Fibroblast of peridontal ligament (primary cell): ENCODE results near the gene SPDEF.
A peak's percentile ranks its signal among the peaks of the same experiment; 100 is the strongest.

Source experiments
- DNase-seq: peaks from one replicate; pipeline ENCODE4 v3.0.0-alpha.2; 2010; ENCODE audit errors: extremely low read depth

Gene SPDEF

GRCh38 chr6:34514593-34515472, 41.3 kb downstream of the SPDEF start:
- peak; percentile 67 for DNase-seq

DNA sequence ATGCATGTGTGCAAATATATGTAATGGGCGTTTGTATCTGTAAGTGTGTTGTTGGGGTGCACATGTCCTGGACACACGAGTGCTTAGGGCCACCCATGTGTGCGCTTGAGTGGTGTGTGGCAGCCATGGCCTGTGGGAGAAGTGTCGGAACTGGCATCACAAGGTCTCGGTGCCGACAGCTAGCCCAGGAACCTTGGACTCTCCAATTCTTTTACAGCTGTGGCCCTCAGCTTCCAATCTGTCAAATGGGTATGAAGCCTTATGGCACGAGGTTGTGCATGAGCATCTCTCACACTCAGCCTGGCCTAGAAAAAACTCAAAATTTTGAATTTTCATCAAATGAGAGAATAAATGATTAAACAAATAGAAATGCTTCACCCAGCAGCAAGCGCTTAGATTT, 42.0 kb downstream of the SPDEF start:
- no peak for DNase-seq

DNA sequence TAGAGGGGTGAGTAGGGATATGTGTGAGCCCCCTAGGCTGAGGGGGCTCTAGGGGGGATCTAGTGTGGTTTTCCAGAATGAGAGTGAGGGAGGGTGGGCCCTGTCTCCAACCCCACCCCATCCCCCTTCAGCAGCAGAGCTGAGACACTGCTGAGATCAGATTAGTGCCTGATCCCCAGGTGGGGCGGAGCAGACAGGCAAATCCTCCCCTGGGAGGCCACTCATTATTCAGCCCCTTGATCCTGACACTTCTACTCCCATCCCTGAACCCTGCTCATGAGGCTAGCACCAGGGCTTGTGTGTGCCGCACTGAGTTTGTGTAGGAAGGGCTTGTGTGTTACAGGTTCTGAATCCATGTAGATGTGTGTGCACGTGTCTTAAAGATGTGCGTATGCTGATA, 42.5 kb downstream of the SPDEF start:
- DNase-seq = no peak

- DNase-seq = peak; percentile 9
Observed at GRCh38 chr6:34512738-34513115, 43.4 kb downstream of the SPDEF start.

DNA sequence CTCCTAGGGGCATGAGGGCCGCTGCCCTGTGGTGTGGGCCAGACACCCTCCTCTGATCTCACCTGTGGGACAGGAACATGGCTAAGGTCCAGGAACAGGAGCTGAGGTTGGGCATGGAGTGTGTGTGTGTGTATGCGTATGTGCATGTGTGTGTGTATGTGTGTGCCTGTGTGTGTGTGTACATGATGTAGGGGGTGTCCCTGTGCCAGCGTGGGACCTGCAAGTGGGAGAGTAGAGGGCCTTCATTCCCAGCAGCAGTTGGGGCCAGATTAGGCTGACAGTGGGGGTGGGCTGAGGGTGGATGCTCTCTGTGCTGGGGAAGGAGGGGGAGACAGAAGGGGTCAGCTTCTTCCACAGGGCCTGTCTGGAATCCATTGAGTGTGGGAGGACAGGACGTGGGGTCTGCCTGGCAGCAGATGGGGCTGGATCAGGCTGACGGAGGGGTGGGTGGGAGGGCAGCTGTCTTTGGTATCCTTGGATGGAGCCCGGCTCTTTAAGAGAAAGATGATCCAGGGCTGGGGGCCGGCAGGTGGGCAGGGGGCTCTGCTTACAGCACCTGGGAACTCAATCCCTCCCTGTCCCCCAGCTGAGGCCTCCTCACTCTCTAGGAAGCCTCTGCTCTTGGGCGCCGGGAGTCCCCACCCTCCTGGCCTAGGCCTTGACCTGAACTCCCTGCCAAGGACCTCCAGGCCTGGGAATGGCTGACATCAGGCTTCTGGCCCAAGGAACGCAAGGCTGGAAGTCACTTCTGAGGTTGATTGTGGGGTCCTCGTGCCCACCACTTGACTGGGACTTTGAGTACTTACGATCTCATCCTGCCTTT, 44.0 kb downstream of the SPDEF start:
- no peak for DNase-seq

- DNase-seq = no peak
Observed at GRCh38 chr6:34511214-34511914, 44.8 kb downstream of the SPDEF start.

DNA sequence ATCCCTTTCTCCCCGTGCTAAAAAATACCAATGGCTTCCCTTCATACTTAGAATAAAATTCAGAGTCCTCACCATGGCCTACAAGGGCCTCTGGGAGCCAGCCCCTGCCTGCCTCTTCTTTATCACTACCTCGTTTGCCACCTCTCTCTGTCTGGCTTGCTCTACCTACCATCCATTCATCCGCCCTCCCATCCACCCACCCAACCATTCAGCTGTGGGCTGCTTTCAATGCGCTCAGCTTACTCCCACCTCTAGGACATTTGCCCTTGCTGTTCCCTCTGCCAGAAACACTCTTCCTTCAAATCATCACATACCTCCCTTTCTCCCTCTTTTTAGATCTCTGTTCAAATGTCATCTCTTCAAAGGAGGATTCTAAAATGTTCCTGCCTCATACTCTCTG, 45.8 kb downstream of the SPDEF start:
- no peak for DNase-seq

GRCh38 chr6:34509782-34510181, 46.3 kb downstream of the SPDEF start:
- no peak for DNase-seq

DNA sequence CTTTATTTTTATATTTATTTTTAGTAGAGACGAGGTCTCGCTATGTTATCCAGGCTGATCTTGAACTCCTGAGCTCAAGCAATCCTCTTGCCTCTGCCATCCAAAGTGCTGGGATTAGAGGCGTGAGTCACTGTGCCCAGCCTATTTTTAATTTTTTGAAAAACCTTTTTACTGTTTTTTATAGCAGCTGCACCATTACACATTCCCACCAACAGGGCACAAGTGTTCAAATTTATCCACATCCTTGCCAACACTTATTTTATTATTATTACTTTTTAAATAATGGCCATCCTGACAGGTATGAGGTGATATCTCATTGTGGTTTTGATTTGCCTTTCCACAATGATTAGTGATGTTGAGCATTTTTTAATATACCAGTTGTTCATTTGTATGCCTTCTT, 47.7 kb downstream of the SPDEF start:
- DNase-seq = no peak

GRCh38 chr6:34506718-34507117, 49.4 kb downstream of the SPDEF start:
- DNase-seq = no peak

- no peak for DNase-seq
Observed at GRCh38 chr6:34497411-34497810, 58.7 kb downstream of the SPDEF start.

DNA sequence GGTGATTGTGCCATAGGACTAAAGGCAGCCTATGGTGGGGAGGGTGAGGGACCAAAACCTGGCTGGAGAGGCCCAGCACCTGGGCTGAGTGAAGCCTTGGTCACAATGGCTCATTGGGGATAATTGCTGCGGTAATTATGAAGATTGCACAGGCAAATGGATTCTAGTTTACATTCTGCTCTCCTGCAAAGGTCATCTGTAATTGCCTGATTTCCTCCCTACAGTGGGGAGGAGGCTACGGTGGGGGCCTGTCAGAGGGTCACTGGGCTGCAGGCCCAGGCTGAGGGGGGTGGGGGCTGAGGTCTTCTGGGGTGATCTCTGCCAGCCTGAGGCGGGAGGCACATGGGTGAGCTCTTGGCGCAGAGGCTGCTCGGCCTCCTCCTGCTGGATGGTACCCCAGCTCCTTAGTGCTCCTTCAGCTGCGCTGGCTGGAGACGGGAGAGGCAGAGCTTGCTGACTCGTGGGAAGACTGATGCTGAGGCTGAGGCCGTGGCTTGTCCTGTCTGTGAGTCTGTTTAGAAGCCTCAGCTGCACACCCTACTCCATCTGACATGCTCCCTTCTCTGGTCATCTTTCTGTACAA, 59.9 kb downstream of the SPDEF start:
- DNase-seq = no peak

DNA sequence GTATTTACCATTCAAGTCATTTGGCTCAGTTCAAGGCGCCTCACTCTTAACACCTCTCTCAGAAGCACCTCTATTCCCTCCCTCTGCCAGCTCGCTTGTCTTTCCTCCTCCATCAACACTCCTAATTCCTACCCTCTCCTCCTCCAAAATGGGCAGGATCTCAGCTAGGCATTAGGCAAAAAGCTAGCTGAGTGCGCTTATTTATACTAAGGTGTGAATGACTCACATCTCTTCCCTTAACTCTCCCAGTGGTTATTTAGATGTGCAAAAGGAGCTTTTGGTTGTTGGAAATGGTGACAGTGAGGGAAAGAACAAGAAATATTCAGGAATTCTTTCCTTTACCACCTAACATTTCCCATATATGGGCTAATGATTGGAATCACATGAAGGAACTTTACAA, 61.2 kb downstream of the SPDEF start:
- no peak for DNase-seq

DNA sequence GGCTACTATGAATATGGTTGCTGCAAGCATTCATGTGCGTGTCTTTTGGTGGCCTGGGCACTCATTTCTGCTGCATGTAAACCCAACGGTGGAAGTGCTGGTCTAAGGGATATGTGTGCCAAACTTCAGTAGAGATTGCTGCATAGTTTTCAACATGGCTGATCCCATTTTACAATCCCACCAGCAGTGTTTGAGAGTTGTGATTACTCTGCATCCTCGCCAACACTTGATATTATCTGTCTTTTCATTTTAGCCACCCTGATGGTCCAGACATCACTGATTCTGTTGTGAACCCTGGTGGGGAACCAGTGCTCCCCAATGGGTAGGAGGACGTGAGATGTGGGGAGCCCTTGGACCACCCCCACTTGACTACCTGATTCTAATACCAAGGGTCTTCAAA, 62.8 kb downstream of the SPDEF start:
- DNase-seq = no peak

DNA sequence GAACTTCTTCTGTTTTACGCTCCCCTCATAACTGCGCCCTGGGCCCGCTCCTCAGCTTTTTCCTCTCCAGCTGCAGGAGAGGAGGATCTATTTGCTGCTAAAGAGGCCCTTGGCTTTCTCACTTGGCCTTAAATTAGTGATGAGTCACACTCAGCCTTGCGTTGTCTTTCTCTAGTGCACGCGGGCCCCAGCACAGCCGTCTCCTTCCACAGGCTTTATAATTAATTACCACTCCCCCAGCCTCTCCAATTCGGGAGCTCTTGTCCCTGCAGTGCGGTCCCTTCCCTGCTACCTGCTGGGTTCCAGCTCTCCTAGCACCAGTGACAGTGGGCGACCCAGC, 65.1 kb downstream of the SPDEF start:
- peak; percentile 45 for DNase-seq

GRCh38 chr6:34490390-34491090, 65.6 kb downstream of the SPDEF start:
- DNase-seq = no peak

GRCh38 chr6:34489207-34489805, 66.8 kb downstream of the SPDEF start:
- no peak for DNase-seq
